Ascending aorta (tissue), 2 donors: ENCODE measurements around the gene ZNF566. TPM values are rescaled to one million over a fixed set of nuclear protein-coding genes. Genes with fewer than 3 reads are reported as not detected.

Source experiments
- DNase-seq, 2 donors: peaks; one replicate each; pipeline ENCODE4 v3.0.0-alpha.2; 2019; ENCODE audit warnings: low spot score in 2 of 2
- H3K27ac ChIP-seq, 2 donors: fragments of 200-600 bp; sonication (generic); one replicate each; pipeline ENCODE4 v1.5.1; 2016 to 2017; ENCODE audit warnings: mild to moderate bottlenecking in 1 of 2
- H3K27me3 ChIP-seq: fragments of 200-600 bp; sonication (generic); one replicate; pipeline ENCODE4 v1.5.1; 2017
- H3K36me3 ChIP-seq, 2 donors: fragments of 200-600 bp; sonication (generic); one replicate each; pipeline ENCODE4 v1.5.1; 2016
- H3K4me1 ChIP-seq, 2 donors: fragments of 200-600 bp; sonication (generic); one replicate each; pipeline ENCODE4 v1.5.1; 2016 to 2017; ENCODE audit warnings: mild to moderate bottlenecking in 1 of 2
- H3K4me3 ChIP-seq, 2 donors: fragments of 200-600 bp; sonication (generic); one replicate each; pipeline ENCODE4 v1.5.1; 2016 to 2017; ENCODE audit warnings: mild to moderate bottlenecking in 1 of 2
- H3K9me3 ChIP-seq, 2 donors: fragments of 200-600 bp; sonication (generic); one replicate each; pipeline ENCODE4 v1.5.1; 2016
- CTCF ChIP-seq, 3 experiments: fragments of 200-600 bp in 2 of 3; fragments of 450-650 bp in 1 of 3; sonication (generic) in 2 of 3; IDR thresholded peaks; one replicate each; pipeline ENCODE4 v1.5.1; 2016 to 2019; ENCODE audit warnings: antibody characterized with exemption in 3 of 3, mild to moderate bottlenecking in 1 of 3, moderate library complexity in 1 of 3
- intact Hi-C: fragments of 100-400 bp; cut with DNase I; formaldehyde crosslinking; loops from one replicate; pipeline ENCODE4 v1.15.1; 2023
- total RNA-seq: library from RNA; depleted of rRNA; stranded (reverse); fragments of >200 nt; gene quantifications from one replicate; pipeline ENCODE4 v1.1.0, GENCODE V29; 2016

Gene ZNF566
- 9.9 TPM for total RNA-seq

- Histone ChIP-seq H3K4me3 (peak within 1 kb of the TSS; percentile 71 to 72), H3K27me3 (no peaks in the 10 kb centered on the region), H3K9me3 (peaks cover 3 to 10% of the 10 kb centered on the region in 2 donors), H3K27ac (peak within 1 kb of the TSS; percentile 92 to 94), H3K4me1 (peaks cover 0 to 5% of the 10 kb centered on the region in 2 donors), H3K36me3 (peaks cover 0 to 6% of the 10 kb centered on the region in 2 donors)
- peak; percentile 81 to 96 for DNase-seq
- intact Hi-C loops, result loop anchor here (1.0 to 10.0 kb wide), 8 partner anchors 39 to 1717 kb away; partner anchors contain the start of genes ZFP14, ZFP82, ZNF146 and ZNF260
- TF ChIP-seq CTCF (IDR thresholded peaks at IDR 0.05), result peak in 1 of 3 experiments; percentile 13
These were observed at the start of gene ZNF566 for GRCh38 chr19:36489118-36489919. Gene ZNF566, minus strand, starts transcription at chr19:36489561. Its CDS starts 13,004 bp downstream, at chr19:36476557.

- H3K27me3 ChIP-seq, result no peaks in the 10 kb centered on the region
- peaks cover 0 to 4% of the 10 kb centered on the region in 2 donors for H3K4me1 ChIP-seq
- intact Hi-C loops, result loop anchor here (1.0 to 10.0 kb wide), 10 partner anchors 40 to 1065 kb away; partner anchors contain the start of genes ZFP14, ZFP82, ZNF345 and ZNF461
- H3K4me3 ChIP-seq, result peak overlapping the region; percentile 73 to 92
- peaks cover 8 to 41% of the 10 kb centered on the region in 2 donors for H3K36me3 ChIP-seq
- peak overlapping the region; percentile 89 to 92 for H3K27ac ChIP-seq
- TF ChIP-seq CTCF (IDR thresholded peaks at IDR 0.05), result no peak
- no peak for DNase-seq
- peaks cover 10 to 63% of the 10 kb centered on the region in 2 donors for H3K9me3 ChIP-seq
These were observed 39.7 kb upstream of the ZNF566 start for GRCh38 chr19:36528921-36529518.

DNA sequence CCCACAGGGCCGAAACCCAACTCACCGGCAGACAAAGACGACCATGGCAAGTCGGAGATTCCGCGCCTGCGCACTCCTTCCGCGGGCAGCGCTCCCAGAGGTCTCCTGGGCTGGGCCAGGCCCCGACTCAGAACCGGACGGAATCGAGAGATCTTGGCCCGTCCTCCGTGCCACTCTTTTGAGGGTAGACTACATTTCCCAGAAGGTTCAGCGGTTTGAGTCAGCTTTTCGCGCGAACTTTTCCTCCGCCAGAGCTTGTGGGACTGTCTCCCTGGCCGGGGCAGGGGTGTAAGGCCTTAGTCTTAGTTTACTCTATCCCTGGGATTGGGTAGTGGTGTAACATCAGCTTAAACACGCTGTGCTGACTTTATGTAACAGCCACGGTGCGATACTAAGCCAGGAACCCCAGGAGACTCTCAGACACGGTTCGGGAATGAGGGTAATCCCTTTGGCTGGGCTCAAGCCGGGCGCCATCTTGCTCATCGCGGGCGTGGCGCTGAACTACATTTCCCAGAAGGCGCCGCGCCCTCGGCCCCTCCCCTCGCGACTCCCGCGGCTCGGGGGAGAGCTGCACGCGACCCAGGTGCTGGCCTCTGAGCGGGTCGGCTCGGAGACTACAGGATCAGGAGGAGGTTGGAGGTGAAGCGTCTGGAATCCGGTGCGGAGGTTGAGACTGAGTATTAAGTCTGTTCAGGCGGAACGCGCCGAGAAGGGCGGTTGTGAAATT lies 39.0 kb upstream of the ZNF566 start, which contains the start of gene ZNF260:
ZNF260 (minus strand) TSS at position 78 of the 727 bp plus-strand sequence. CDS start 13,033 bp downstream, outside the sequence.
- Histone ChIP-seq H3K9me3 (peaks cover 11 to 63% of the 10 kb centered on the region in 2 donors), H3K4me1 (peaks cover 0 to 4% of the 10 kb centered on the region in 2 donors), H3K36me3 (peaks cover 14 to 42% of the 10 kb centered on the region in 2 donors), H3K4me3 (peak within 1 kb of the TSS; percentile 73 to 92), H3K27ac (peak within 1 kb of the TSS; percentile 89 to 92), H3K27me3 (no peaks in the 10 kb centered on the region)
- no peak for TF ChIP-seq CTCF (IDR thresholded peaks at IDR 0.05)
- intact Hi-C loops, result loop anchor here (1.0 to 10.0 kb wide), 10 partner anchors 39 to 1066 kb away; partner anchors contain the start of genes ZFP14, ZFP82, ZNF345 and ZNF461
- DNase-seq, result peak; percentile 86 to 98

- H3K4me1 ChIP-seq, result peaks cover 0 to 4% of the 10 kb centered on the region in 2 donors
- intact Hi-C loops, result loop anchor here (1.0 to 10.0 kb wide), 10 partner anchors 39 to 1066 kb away; partner anchors contain the start of genes ZFP14, ZFP82, ZNF345 and ZNF461
- peaks cover 7 to 63% of the 10 kb centered on the region in 2 donors for H3K9me3 ChIP-seq
- no peak for TF ChIP-seq CTCF (IDR thresholded peaks at IDR 0.05)
- peaks cover 19 to 46% of the 10 kb centered on the region in 2 donors for H3K36me3 ChIP-seq
- no peak for DNase-seq
- no peaks in the 10 kb centered on the region for H3K27me3 ChIP-seq
- H3K4me3 ChIP-seq, result peak overlapping the region; percentile 73 to 92
- H3K27ac ChIP-seq, result peak overlapping the region; percentile 89 to 92
These were observed 38.5 kb upstream of the ZNF566 start for GRCh38 chr19:36527873-36528193.

GRCh38 chr19:36527341-36527740 lies 38.0 kb upstream of the ZNF566 start:
- peak overlapping the region; percentile 73 to 92 for H3K4me3 ChIP-seq
- H3K27ac ChIP-seq, result peak overlapping the region in 1 of 2 donors; percentile 92
- DNase-seq, result no peak
- TF ChIP-seq CTCF (IDR thresholded peaks at IDR 0.05), result no peak
- peaks cover 0 to 4% of the 10 kb centered on the region in 2 donors for H3K4me1 ChIP-seq
- intact Hi-C loops, result loop anchor here (5.0 to 10.0 kb wide), 3 partner anchors 110 to 647 kb away; partner anchors contain the start of genes ZFP82, ZNF461 and ZNF585A
- peaks cover 24 to 47% of the 10 kb centered on the region in 2 donors for H3K36me3 ChIP-seq
- no peaks in the 10 kb centered on the region for H3K27me3 ChIP-seq
- peaks cover 12 to 63% of the 10 kb centered on the region in 2 donors for H3K9me3 ChIP-seq
